NCI-H226 (cell line): ENCODE measurements around the gene IRF7.
"Not testable (repeated sequence)": the region's sequence is repeated elsewhere in the genome, so short reads cannot be mapped to it uniquely, and the experiment has no call there.

Source experiments
- DNase-seq: peaks from one replicate; pipeline ENCODE4 v3.0.0-alpha.2; 2015

The IRF7 gene

GRCh38 chr11:615504-616319, at the start of gene IRF7:
Gene IRF7 (minus strand): TSS chr11:615950. CDS start chr11:615364, 586 bp downstream.
- peak; percentile 86 for DNase-seq

GRCh38 chr11:665062-665703, 49.4 kb upstream of the IRF7 start:
- DNase-seq = no peak

GRCh38 chr11:662689-663274, 47.0 kb upstream of the IRF7 start:
- peak; percentile 40 for DNase-seq

- DNase-seq = no peak
Measured at GRCh38 chr11:660681-661444, 45.1 kb upstream of the IRF7 start.

GRCh38 chr11:660281-660680, 44.5 kb upstream of the IRF7 start:
- DNase-seq = no peak

- no peak for DNase-seq
Measured at GRCh38 chr11:659532-660085, 43.9 kb upstream of the IRF7 start.

DNA sequence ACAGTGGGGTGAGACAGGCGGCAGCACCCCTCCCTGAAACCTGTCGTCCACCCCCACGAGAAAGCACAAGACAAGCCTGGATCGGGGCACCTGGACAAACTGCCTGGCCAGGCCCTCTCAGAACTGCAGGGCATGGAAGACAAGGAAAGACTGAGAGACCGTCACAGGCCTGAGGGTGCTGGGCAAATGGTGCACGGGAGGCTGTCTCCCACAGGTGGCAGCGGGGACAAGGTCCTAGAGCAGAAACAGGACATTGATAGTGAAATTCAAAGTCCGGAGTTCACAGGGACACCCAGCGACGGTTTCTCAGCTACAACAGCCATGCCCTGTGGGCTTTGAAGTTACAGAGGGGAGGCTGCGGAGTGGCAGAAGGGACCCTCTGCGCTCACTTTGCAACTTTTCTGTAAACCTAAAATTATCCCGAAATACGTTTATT, 42.0 kb upstream of the IRF7 start:
- DNase-seq = no peak

GRCh38 chr11:656866-657265, 41.1 kb upstream of the IRF7 start:
- no peak for DNase-seq

- no peak for DNase-seq
Measured at GRCh38 chr11:656426-656825, 40.7 kb upstream of the IRF7 start.

- DNase-seq = no peak
Measured at GRCh38 chr11:655036-655726, 39.4 kb upstream of the IRF7 start.

DNA sequence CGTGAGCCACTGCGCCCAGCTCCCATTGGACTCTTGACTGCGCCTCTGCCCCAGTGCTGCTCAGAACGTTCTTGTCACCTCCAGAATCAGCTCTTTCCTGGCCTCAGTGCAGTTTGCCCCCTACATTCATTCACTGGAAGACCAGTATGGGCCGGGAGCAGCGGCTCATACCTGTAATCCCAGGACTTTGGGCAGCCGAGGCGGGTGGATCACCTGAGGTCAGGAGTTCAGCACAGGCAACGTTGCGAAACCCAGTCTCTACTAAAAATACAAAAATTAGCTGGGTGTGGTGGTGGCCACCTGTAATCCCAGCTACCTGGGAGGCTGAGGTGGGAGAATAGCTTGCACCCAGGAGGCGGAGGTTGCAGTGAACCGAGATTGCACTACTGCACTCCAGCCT, 38.7 kb upstream of the IRF7 start:
- DNase-seq = not testable (repeated sequence)

DNA sequence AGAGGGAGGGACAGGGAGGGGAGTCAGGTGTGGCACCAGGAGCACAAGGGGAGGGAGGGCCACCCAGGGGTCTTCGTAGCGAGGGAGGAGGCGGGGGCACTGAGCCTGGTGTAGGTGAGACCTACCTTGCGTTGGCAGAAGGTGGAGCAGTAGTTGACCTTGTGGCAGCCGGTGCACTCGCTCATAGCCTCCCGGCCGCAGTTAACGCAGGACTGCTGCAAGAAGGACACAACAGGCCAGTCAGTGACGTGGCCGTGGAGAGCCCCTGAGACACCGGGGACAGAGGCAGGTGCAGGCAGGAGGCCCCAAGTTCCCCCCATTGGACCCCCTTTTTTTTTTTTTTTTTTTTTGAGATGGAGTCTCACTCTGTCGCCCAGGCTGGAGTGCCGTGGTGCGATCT, 38.1 kb upstream of the IRF7 start:
- DNase-seq = no peak

GRCh38 chr11:653136-653535, 37.4 kb upstream of the IRF7 start:
- not testable (repeated sequence) for DNase-seq

GRCh38 chr11:650482-650881, 34.7 kb upstream of the IRF7 start:
- DNase-seq = no peak

DNA sequence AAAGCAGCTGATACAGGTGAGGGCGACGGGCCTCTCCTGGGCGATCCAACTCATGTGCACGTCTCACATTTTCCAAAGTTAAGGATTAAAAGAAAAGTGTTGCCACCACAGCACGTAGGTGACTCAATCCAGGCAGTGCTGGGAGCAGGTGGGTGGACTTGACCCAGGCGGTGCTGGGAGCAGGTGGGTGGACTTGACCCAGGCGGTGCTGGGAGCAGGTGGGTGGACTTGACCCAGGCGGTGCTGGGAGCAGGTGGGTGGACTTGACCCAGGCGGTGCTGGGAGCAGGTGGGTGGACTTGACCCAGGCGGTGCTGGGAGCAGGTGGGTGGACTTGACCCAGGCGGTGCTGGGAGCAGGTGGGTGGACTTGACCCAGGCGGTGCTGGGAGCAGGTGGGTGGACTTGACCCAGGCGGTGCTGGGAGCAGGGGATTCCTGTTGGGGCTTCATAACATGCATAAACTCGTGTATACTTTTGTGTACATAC, 32.0 kb upstream of the IRF7 start:
- not testable (repeated sequence) for DNase-seq

DNA sequence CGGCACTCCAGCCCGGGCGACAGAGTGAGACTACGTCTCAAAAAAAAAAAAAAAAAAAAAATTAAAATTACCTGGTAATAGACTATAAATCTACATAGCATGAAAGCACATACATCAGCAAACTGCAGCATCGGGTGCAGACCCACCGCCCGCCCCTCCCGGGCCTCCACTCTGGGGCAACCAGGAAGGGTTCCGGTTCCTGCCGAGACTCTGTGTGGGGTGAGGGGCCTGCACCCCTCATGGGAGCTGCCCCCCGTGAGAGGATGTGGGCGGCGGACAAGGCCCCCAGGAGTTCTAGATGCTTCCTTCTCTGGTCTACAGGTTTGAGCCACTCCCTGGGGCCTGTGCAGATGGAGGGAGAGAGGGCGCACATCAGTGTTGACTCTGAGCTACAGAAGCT, 30.5 kb upstream of the IRF7 start:
- DNase-seq = no peak

DNA sequence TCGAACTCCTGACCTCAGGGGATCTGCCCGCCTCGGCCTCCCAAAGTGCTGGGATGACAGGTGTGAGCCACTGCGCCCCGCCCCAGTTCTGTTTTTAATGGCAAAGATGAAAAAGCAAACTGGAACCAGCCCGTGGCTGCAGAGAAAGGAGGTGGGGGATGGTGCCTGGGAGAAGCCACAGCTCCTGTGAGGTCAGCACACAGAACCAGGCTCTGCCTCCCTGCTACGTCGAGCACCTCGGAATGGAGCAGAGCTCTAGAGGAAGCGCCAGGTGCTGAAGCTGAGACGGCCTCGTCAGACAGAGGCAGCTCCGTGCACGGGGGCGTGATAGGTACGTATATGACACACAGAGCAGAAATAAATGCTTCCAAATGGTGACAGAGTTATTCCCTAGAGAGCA, 29.8 kb upstream of the IRF7 start:
- DNase-seq = no peak

DNA sequence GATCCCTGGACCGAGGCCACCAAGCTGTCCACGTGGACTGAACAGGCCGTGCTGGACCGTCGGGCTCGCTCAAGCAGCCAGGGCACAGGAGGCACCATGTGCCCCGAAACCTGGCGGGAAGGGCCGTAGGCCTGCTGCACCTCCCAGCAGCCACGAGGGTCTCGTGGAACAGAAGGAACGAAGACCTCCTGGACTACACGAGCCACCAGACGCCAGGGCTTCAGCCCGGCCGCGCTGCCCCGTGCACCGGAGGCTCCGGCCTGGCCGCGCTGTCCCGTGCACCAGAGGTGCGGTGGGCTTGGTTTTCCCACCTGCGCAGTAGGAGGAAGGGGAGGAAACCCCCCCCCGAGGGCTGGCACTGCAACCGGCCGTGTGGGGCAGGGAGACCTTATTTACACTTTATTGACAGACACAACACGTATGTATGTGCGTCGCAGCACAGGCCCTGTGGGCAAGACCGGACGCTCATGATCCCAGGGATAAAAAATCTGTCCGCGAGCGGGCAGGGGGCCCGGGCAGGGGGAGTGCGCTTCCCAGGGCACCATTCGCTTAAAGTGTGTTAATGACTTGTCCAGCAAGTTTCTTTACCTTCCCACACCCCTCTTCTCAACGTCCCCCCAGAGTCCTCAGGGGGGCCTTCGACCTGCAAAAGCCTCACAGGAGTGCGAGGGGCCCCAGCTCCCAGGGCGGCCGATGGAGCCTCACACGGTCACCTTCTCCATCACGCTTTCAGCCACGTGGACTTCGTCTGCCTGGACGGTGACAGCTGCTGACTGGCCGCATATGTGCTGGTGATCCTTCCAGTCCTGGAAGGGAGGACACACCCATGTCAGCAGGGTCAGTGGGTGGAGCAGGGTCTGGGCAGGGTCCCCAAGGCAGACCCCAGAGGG, 28.3 kb upstream of the IRF7 start:
- no peak for DNase-seq

- no peak for DNase-seq
Measured at GRCh38 chr11:643366-643765, 27.6 kb upstream of the IRF7 start.

GRCh38 chr11:641806-642370, 26.1 kb upstream of the IRF7 start:
- DNase-seq = no peak
